GM21723 (cell line): ENCODE results near the gene NEDD4L.
A peak's percentile ranks its signal among the peaks of the same experiment; 100 is the strongest.
"Not testable (repeated sequence)": the region's sequence is repeated elsewhere in the genome, so short reads cannot be mapped to it uniquely, and the experiment has no call there.

ENCODE experiments used
- ATAC-seq: cut with Tn5 transposase; IDR thresholded peaks from one replicate; pipeline ENCODE4 v1.9.1; 2021; ENCODE audit warnings: mild to moderate bottlenecking, moderate library complexity; ENCODE audit not compliant: unreplicated experiment

NEDD4L gene

GRCh38 chr18:58026395-58026794, 17.6 kb upstream of the NEDD4L start:
- ATAC-seq = no peak

- no peak for ATAC-seq
Observed at GRCh38 chr18:58026857-58027256, 17.2 kb upstream of the NEDD4L start.

- no peak for ATAC-seq
Observed at GRCh38 chr18:58027341-58027740, 16.7 kb upstream of the NEDD4L start.

GRCh38 chr18:58028109-58028784, 15.8 kb upstream of the NEDD4L start:
- ATAC-seq = no peak

- ATAC-seq = no peak
Observed at GRCh38 chr18:58032233-58032632, 11.8 kb upstream of the NEDD4L start.

GRCh38 chr18:58033216-58033615, 10.8 kb upstream of the NEDD4L start:
- ATAC-seq = no peak

- no peak for ATAC-seq
Observed at GRCh38 chr18:58034370-58034769, 9.7 kb upstream of the NEDD4L start.

GRCh38 chr18:58037163-58037562, 6.9 kb upstream of the NEDD4L start:
- ATAC-seq = no peak

GRCh38 chr18:58038063-58038462, 6.0 kb upstream of the NEDD4L start:
- no peak for ATAC-seq

- no peak for ATAC-seq
Observed at GRCh38 chr18:58041633-58042032, 2.4 kb upstream of the NEDD4L start.

GRCh38 chr18:58042826-58043490, 1.1 kb upstream of the NEDD4L start:
- ATAC-seq = no peak

- peak; percentile 45 for ATAC-seq
Observed at GRCh38 chr18:58044370-58045241, 580 bp downstream of the NEDD4L start.

- no peak for ATAC-seq
Observed at GRCh38 chr18:58045242-58046092, 1.4 kb downstream of the NEDD4L start.

- ATAC-seq = no peak
Observed at GRCh38 chr18:58046093-58046793, 2.2 kb downstream of the NEDD4L start.

GRCh38 chr18:58046794-58047555, 2.9 kb downstream of the NEDD4L start:
- ATAC-seq = no peak

- no peak for ATAC-seq
Observed at GRCh38 chr18:58047556-58047882, 3.5 kb downstream of the NEDD4L start.

- ATAC-seq = no peak
Observed at GRCh38 chr18:58048081-58048642, 4.1 kb downstream of the NEDD4L start.

- no peak for ATAC-seq
Observed at GRCh38 chr18:58049000-58049688, 5.1 kb downstream of the NEDD4L start.

GRCh38 chr18:58050963-58051362, 6.9 kb downstream of the NEDD4L start:
- ATAC-seq = not testable (repeated sequence)
